ENCODE data around the gene LRRC3.

DNA sequence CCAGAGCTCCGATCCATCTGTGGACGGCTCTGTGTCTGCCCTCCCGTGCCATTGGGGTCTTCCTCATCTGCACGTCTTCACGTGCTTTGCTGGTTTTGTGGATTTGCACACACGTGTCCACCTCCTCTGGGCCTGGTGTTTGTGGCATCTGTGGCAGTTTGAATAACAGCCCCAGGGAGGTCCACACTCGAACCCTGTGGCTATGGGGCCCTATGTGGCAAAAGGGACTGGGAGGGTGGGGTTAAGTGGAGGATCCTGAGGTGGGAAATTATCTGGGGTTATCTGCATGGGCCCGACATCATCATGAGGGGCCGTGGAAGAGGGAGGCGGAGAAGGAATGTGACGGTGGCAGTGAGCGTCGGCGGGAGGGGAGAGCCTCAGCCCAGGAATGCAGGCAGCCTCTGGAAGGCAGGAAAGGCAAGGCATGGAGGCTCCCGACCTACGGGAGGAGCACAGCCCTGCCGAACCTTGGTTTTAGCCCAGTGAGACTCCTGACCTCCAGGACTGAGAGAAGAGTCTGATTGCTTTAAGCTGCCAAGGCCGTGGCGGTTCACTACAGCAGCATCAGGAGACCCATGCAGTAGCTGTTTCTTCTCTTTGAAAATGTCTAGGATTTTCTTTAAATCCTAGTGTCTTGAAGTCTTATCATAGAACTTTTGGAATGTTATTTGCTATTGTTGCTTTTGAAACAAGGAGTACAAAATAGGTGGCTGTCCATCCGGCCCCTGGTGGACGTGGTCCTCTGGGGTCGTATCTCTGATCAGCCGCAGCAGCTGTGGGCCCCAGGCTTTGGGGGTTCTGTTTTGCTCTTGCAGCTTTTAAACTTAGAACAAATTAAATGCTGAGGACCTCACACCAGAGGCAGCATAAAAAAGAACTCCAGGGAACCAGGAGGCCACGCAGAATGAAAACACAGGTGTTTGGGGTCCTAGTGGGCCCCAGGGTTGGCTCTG lies 40.0 kb upstream of the LRRC3 start:
- TF ChIP-seq, protein P1, sequence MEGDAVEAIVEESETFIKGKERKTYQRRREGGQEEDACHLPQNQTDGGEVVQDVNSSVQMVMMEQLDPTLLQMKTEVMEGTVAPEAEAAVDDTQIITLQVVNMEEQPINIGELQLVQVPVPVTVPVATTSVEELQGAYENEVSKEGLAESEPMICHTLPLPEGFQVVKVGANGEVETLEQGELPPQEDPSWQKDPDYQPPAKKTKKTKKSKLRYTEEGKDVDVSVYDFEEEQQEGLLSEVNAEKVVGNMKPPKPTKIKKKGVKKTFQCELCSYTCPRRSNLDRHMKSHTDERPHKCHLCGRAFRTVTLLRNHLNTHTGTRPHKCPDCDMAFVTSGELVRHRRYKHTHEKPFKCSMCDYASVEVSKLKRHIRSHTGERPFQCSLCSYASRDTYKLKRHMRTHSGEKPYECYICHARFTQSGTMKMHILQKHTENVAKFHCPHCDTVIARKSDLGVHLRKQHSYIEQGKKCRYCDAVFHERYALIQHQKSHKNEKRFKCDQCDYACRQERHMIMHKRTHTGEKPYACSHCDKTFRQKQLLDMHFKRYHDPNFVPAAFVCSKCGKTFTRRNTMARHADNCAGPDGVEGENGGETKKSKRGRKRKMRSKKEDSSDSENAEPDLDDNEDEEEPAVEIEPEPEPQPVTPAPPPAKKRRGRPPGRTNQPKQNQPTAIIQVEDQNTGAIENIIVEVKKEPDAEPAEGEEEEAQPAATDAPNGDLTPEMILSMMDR (IDR thresholded peaks at IDR 0.05; ENCODE audit: low read length), result no peak
- no peak for TF ChIP-seq EZH2 (IDR thresholded peaks at IDR 0.05; ENCODE audit: borderline replicate concordance, low read length)
